GOT3 (cell line): ENCODE measurements around the gene GMPR.

Experiments used
- DNase-seq: peaks from one replicate; lab custom pipeline; 2025; ENCODE audit warnings: mixed read lengths; lab: John Stamatoyannopoulos, UW

Gene GMPR

GRCh38 chr6:16238057-16238962 is at the start of gene GMPR:
TSS of gene GMPR (plus strand) at chr6:16238587. CDS start at chr6:16238694, 107 bp downstream.
- no peak for DNase-seq

GRCh38 chr6:16190214-16190613 is 48.2 kb upstream of the GMPR start:
- no peak for DNase-seq

GRCh38 chr6:16196260-16196983 is 42.0 kb upstream of the GMPR start:
- DNase-seq: no peak

- no peak for DNase-seq
Measured at GRCh38 chr6:16196984-16197546, 41.3 kb upstream of the GMPR start.

- no peak for DNase-seq
Measured at GRCh38 chr6:16198061-16198705, 40.2 kb upstream of the GMPR start.

- DNase-seq: no peak
Measured at GRCh38 chr6:16199804-16200203, 38.6 kb upstream of the GMPR start.

- no peak for DNase-seq
Measured at GRCh38 chr6:16200321-16200883, 38.0 kb upstream of the GMPR start.

- no peak for DNase-seq
Measured at GRCh38 chr6:16201706-16202105, 36.7 kb upstream of the GMPR start.

GRCh38 chr6:16204653-16205376 is 33.6 kb upstream of the GMPR start:
- no peak for DNase-seq

GRCh38 chr6:16205377-16206144 is 32.8 kb upstream of the GMPR start:
- no peak for DNase-seq

- DNase-seq: no peak
Measured at GRCh38 chr6:16206595-16207037, 31.8 kb upstream of the GMPR start.

GRCh38 chr6:16208989-16209388 is 29.4 kb upstream of the GMPR start:
- no peak for DNase-seq

- no peak for DNase-seq
Measured at GRCh38 chr6:16209539-16209938, 28.8 kb upstream of the GMPR start.

- DNase-seq: no peak
Measured at GRCh38 chr6:16212276-16212675, 26.1 kb upstream of the GMPR start.

GRCh38 chr6:16216501-16217155 is 21.8 kb upstream of the GMPR start:
- DNase-seq: no peak

GRCh38 chr6:16217156-16217721 is 21.1 kb upstream of the GMPR start:
- DNase-seq: no peak

GRCh38 chr6:16222826-16223225 is 15.6 kb upstream of the GMPR start:
- no peak for DNase-seq

- no peak for DNase-seq
Measured at GRCh38 chr6:16223362-16223761, 15.0 kb upstream of the GMPR start.

- DNase-seq: no peak
Measured at GRCh38 chr6:16224409-16224808, 14.0 kb upstream of the GMPR start.
